ENCODE results near the gene WDR12. TPM values are rescaled to one million over a fixed set of nuclear protein-coding genes. Genes with fewer than 3 reads are reported as not detected.

WDR12 gene
- total RNA-seq, 2 donors from 2014 or later: 13.6 to 15.9 TPM

DNA sequence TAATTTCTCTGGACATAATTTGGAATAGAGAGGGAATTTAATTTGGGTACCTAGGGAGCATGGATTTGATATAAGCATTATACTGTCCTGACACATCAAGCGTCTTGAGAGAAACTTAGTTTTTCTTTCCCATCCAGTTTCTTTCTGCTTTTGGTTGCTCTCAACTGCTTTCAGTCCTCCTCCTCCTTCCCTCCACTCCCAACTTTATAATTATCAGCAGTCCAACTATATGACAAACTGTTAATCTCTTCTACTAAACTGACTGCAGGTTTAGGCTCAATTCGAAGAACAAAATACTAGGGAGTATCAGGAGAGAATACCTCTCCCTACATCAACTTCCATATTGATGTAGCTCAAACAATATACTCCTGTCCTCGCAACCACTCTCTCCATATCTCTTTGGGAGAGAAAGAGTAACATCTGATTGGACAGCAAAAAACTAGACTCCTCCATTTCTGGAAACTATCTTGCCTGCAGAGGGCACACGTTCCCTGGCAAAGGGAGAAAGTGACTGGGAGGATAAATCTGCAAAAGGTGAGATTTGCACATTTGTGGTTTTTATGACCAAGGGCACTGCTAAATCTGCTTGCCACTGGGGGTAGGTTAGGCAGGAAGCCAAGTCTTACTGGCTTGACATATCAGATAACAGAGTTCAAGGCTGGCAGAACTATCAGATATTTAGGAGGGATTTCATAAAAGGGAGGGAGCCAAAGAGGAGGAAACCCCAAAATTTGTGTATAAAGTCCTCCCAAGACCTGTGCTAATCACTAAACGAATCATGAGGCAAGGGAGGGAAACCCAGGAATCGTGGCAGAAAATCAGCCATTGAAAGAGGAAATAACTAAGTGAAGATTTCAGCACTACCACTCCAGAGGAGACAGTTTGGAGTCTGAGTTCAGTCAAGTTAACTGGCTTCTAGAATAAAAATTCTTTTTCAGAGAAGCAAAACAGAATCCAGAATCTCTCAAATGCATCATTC lies 79.9 kb downstream of the WDR12 start:
- no peaks in the 10 kb centered on the region for H3K9me3 ChIP-seq
- no peak overlapping the region for H3K4me3 ChIP-seq
- DNase-seq (ENCODE audit: low spot score): no peak
- no peaks in the 10 kb centered on the region for H3K36me3 ChIP-seq
- no peaks in the 10 kb centered on the region for H3K4me1 ChIP-seq
- TF ChIP-seq, protein P1, sequence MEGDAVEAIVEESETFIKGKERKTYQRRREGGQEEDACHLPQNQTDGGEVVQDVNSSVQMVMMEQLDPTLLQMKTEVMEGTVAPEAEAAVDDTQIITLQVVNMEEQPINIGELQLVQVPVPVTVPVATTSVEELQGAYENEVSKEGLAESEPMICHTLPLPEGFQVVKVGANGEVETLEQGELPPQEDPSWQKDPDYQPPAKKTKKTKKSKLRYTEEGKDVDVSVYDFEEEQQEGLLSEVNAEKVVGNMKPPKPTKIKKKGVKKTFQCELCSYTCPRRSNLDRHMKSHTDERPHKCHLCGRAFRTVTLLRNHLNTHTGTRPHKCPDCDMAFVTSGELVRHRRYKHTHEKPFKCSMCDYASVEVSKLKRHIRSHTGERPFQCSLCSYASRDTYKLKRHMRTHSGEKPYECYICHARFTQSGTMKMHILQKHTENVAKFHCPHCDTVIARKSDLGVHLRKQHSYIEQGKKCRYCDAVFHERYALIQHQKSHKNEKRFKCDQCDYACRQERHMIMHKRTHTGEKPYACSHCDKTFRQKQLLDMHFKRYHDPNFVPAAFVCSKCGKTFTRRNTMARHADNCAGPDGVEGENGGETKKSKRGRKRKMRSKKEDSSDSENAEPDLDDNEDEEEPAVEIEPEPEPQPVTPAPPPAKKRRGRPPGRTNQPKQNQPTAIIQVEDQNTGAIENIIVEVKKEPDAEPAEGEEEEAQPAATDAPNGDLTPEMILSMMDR (IDR thresholded peaks at IDR 0.05): peak; percentile 15 to 65
- no peaks in the 10 kb centered on the region for H3K27me3 ChIP-seq
- H3K27ac ChIP-seq: no peak overlapping the region

DNA sequence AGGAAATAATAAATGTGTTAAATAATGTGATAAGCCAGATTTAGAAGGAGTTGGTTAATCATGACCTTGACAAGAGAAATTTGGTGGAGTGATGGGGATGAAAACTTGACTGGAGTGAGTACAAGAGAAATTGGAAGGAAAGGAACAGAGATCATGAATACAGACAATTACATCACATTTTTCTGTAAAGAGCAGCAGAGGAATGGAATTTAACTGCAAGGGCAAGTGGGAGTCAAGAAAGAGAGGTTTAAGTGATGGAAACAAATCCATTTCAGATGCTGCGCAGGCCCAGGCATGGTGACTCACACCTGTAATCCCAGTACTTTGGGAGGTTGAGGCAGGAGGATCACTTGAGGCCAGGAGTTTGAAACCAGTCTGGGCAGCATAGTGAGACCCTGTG lies 86.6 kb downstream of the WDR12 start:
- Histone ChIP-seq H3K27me3 (no peaks in the 10 kb centered on the region), H3K27ac (no peak overlapping the region), H3K4me1 (no peaks in the 10 kb centered on the region), H3K36me3 (no peaks in the 10 kb centered on the region), H3K4me3 (no peak overlapping the region), H3K9me3 (no peaks in the 10 kb centered on the region)
- TF ChIP-seq, protein P1 (IDR thresholded peaks at IDR 0.05): no peak
- DNase-seq (ENCODE audit: low spot score): no peak

Other genes starting within 250 kb of the WDR12 start
- 1 to 10 TPM; 8.6 to 8.9 TPM for gene ICA1L, start 39.9 kb downstream of the WDR12 start, total RNA-seq
- gene CARF, start 602 bp upstream of the WDR12 start, total RNA-seq: 10 to 100 TPM in 1 of 2 donors, 1 to 10 TPM in 1; 5.3 to 11.2 TPM
- gene NBEAL1, start 103.2 kb upstream of the WDR12 start, total RNA-seq: 10 to 100 TPM; 11.6 to 20.1 TPM

All from right atrium auricular region (tissue), 2 donors.